ENCODE measurements around the gene C16orf95.
A peak's percentile ranks its signal among the peaks of the same experiment; 100 is the strongest.
"Not testable (repeated sequence)": the region's sequence is repeated elsewhere in the genome, so short reads cannot be mapped to it uniquely, and the experiment has no call there.

The C16orf95 gene

DNA sequence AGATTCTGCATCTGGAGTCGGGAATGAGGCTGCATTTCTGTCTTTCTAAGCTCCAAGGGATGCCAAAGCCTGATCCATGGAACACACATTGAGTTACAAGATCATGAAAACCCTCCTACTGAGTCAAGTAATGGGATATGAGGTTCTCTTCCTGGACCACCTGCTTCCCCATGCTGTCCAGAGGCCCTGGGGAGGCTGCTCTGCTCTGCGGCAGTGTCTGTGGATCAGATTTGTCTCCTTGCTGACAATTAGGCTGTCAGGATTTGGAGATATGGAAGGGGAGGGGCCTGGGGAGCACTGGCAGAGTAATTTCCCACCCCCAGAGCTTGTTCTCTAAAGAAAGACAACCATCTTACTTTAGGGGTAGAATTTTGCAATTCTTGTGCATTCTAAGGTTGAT lies 33.0 kb downstream of the C16orf95 start:
- DNase-seq, result no peak

DNA sequence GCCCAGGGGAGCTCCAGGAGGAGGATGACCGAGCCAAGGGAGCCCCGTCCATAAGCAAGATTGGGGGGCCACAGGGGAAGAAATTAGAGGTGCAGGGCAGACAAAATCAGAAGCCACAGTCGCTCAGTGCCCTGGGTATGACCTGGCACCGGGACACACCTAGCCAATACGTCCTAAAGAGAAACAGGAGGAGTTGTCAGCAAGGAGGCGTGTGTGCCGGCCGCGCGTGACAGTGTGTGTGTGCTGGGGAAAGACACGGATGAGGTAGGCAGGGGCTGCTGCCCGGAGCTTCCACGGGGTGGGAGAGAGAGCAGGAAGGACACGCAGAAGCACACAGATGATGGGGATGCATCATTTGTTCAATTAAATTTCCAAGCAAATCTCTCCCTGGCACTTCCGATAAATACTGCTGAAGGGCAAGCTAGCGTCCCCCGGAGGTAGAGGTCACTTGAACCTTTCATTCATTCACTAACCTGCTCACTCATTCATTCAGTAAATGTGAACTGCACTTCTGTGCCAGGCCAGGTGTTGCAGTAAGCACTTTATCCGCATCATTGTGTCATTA lies 38.0 kb downstream of the C16orf95 start:
- no peak for DNase-seq

DNA sequence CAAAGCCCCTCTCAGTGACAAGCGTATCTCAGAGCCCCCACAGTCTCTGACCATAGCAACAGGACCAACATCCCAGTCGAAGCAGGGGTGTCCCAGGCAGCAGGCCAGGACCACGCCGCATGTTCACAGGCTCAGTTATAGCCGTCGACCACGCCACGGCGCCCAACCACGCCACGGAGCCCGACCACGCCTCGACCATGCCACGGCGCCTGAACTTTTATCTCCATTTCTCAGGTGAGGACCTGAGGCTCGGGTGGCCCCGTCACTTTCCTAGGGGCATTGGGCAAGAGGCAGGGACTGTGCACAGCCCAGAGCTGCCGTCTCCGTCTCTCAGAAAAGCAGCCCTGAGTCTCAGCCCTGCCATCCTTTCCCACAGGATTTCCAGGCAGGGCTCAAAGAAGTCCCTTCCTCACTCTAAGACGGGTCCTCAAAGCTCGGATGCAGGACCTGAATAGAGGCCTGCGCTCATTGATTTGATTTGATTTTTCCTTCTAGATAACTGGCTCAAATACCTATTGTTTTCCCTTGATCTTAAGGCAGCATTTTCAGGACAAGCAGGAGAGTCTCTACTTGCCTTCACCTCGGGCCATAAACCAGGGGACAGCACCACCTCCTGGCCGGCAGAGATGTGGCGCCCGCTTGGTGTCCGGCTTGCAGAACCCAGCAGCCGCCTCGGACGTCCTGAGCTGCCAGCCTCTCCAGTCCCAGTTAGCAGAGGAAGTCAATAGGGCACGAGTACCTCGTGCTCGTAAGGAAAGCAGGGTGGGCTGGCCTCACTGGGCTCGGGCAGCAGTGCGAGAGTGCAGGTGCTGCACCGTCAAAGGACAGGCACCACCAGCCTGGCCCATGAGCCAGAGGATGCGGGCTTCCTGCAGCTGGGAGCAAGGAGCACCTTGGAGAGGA lies 38.8 kb downstream of the C16orf95 start:
- DNase-seq, result peak; percentile 66

DNA sequence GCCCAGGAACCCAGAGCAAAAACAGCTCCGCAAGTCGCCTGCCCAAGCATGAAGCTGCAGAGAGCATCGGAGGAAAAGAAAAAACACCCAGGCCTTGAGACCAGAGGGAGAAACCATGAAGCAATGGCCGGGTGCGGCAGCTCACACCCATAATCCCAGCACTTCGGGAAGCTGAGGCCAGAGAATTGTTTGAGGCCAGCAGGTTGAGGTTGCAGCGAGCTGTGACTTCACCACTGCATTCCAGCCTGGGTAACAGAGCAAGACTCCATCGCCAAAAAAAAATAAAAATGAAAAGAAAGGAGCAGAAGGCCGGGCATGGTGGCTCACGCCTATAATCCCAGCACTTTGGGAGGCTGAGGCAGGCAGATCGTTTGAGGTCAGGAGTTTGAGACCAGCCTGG lies 40.3 kb downstream of the C16orf95 start:
- DNase-seq, result no peak

DNA sequence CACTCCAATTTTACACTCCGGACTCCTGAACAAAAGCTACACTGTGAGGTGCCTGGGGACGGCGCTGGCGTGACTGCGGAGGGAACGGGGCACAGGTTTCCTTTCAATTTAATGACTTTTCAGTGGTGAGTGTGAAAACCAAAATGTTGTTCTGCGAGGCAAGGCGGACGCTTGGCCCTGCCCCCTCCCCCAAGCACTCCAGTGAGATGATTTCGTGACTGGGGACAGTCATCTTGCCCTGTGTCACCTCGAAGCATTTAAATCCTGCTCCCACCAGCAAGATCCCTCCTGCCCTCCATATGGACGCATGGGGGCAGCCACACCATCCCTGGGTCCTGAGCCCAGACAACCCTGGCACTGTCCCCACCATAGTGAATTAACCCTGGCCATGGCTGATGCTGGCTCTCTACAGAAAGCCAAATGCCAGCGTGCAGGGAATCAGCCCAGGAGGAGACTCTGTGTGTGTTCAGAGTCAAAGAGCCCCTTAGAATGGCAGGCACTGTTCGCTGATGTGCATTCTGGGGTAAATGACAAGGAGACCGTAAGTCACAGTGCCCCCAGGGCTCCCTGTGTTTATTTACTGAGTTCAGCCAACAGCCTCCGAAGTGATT lies 41.0 kb downstream of the C16orf95 start:
- DNase-seq, result no peak

DNA sequence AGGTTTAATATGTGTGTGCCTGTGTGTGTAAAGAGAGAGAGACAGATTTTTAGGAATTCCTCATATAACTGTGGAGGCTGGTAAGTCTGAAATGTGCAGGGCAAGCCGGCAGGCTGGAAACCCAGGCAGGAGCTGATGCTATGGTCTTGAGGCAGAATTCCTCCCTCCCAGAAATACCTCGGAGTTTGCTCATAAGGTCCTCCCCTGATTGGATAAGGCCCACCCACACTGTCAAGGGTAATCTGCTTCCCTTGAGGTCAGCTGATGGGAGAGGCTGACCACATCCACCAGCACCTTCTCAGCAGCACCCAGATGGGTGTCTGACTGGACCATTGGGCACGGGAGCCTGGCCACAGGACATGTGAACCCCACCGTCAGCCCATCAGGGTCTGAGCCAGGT lies 42.4 kb downstream of the C16orf95 start:
- DNase-seq, result peak; percentile 47

DNA sequence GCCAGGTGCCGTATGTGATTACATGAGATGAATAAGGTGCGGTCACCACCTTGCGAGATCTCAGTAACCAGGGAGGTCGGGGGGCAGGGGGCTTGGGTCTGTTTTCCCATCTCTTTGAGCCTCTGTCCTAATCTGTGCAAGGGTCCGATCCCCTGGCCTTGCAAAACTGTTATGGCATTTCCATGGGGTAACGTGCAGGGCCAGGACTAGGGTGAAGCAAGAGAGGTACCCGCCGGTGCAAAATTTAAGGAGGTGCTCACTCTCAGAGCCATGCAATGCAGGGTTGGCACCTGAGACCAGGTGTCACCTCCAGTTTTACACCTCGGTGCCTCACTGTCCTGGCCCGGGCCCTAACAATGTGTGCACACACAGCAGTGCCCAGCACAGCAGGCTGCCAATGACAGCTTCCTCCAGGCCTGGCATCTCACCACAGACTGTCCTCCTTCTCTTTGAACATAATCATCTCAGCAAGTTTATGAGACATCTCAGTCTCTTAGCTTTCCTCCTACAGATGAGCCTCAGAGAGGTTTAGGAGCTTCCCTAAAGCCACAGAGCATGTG lies 43.6 kb downstream of the C16orf95 start:
- DNase-seq, result no peak

DNA sequence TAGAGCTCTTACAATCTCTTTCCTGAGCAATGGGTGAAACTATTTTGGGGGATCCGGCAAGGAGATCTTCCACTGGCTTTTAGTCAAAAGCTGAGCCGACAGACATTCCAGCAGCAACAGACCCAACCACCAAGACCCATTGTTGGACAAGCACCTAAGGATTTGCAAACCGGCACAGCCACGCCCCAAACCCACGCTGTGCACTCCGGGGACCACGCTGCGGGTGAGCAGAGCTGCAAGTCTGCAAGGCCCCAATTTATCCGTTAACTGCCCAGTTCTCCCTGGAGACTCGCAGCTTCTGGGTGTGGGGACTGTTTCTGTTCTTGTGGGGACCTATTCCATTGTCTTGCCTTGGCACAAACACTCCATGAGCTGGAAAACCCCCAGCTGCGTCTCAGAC lies 45.9 kb downstream of the C16orf95 start:
- DNase-seq, result no peak

DNA sequence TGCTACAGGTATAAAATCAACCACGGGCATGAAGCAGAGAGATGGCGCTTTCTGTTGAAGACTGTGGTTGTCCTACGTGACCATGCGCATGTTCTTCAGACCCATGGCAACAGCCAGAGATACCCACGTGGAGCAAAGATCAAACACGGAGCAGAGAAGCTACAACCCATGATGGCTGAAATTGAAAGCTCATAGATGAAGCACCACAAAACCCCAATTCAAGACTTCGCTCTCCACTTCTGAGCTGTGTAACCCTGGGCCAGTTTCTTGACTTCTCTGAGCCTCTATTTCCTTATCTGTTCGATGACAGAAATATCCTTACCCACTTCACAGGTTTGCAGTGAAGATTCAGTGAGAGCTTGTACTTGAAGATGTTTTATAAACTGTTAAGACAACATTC lies 49.6 kb downstream of the C16orf95 start:
- DNase-seq, result no peak

DNA sequence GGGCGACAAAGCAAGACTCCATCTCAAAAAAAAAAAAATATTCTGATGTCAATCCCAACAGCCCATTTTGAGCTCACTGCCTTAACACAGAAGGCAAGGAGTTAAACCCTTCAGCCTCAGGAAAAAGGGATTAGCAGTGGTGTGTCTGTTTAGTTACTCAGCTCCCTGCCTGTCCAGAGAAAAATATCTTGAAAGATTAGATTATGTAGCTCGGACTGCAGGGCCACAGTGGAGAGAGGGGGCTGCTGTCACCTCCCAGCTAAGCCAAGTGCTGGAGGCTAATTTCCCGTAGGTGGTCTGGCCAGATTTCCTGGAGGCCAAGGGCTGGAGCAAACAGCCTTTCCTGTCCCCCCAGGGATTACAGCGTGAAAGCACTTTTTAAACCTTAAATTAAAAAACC lies 50.3 kb downstream of the C16orf95 start:
- no peak for DNase-seq

DNA sequence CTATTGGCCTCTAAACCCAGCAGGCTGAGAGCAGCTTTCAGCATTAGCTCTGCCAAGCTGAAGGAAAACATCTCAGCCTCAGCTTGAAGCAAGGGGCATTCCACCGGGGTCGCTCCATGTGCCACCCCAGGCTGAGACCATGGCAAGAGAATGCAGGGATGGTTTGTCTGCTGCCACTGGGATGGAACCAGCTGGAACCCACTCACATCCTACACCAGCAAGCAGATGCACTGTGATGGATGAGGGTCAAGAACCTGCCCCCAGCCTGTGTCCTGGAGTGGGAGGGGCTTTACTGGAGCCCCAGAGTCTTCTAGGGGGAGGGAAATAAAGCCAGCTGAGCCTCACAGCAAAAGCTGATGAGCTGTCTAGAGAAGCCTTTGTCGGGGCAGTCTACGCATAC lies 51.9 kb downstream of the C16orf95 start:
- DNase-seq, result no peak

DNA sequence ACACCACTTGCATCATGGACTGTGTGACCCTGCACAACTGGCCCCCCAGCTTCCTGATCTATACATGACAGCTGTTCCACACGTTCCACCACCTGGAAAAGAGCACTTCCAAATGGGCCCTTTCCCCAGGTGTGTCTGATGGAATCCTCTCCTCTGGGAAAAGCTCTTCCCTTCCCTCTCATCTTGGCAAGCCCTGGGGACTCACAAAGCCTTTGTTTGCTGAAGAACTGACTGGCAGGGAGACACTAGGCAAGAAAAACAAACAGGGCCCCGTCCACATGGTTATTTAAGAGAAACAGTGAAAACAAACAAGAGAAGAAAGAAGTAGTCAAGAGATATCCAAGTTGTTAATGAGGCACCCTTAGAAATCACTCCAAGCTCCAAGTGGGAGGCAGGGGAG lies 52.6 kb downstream of the C16orf95 start:
- DNase-seq, result no peak

DNA sequence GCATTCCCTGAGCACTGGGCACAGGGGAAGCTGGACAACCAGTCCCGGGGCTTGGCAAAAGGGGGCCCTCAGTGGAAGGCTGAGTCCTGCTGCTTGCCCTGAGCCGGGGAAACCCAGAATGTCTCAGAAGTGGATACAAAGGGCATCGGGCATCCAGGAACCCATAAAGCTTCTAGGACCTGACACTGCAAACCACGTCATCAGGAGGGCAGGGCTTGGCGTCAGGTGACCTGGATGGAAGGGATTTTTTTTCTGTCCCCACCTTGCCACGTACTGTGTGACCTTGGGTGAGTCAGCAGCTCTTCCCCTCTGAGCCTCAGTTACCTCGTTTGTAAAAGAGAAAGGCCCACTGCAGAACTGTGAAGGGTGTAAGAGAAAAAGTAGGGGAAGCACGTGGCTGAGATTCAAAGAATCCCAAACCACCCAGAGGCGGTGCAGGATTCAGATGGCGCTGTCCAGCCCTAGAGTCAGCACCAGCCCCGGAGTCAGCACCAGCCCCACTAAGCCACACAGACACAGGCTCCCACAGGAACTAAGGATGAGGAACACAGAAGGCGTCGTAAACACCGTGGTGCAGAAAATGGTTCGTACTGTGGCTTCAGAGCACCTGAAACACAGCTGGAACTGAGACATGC lies 53.7 kb downstream of the C16orf95 start:
- no peak for DNase-seq

DNA sequence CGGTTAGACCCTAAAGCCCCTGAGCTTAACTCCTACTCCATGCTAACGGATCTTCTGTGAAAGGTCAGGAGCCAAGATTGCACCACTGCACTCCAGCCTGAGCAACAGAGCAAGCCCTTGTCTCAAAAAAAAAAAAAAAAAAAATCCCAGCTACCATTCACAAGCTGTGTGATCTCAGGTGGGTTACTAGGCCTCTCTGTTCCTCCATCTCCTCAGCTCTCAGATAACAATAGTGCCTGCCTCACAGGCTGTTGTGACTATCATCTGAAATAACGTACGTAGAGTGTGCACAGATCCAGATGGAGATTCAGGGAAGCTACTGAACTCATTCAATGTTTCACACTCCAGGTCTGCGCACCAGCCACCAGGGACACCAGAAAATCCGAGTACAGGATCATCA lies 57.8 kb downstream of the C16orf95 start:
- no peak for DNase-seq

DNA sequence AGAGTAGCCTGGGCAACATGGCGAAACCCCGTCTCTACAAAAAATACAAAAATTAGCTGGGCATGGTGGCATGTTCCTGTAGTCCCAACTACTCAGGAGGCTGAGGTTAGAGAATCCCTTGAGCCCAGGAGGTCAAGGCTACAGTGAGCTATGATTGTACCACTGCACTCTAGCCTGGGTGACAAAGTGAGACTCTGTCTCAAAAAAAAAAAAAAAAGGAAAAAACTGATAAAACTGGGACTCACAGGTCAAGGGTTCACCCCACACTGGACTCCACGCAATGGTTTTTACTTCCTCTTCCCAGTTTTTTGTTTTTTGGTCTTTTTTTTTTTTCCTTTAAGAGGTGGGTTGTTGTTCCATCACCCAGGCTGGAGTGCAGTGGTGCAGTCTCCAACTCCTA lies 58.5 kb downstream of the C16orf95 start:
- not testable (repeated sequence) for DNase-seq

DNA sequence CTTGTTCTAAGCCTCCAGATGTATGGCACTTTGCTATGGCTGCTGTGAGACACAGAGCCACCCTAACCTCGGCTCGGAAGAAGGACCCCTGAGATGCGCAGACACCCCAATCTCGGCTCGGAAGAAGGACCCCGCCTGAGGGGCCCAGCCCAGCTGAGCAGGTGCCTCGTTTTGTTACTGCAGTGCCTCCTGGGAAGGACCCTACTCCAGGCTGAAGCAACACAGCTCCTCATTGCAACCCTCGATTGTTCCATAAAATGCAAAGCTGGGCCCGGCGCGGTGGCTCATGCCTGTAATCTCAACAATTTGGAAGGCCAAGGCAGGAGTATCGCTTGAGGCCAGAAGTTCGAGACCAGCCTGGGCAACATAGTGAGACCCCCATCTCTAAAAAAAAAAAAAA lies 61.3 kb downstream of the C16orf95 start:
- no peak for DNase-seq

DNA sequence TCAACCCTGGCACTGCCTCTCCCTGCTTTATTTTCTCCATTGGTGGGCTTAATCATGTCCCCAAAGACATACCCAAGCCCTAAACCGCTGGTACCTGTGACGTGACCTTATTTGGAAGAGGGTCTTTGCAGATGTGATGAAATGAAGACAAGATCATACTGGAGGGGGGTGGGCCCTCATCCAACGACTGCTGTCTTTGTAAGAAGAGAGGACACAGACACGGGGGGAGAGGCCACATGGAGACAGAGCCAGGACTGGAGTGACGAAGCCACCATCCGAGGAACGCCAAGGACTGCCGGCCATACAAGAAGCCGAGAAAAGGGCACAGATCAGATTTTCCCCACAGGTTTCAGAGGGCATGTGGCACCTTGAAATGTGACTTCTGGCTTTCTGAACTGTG lies 62.5 kb downstream of the C16orf95 start:
- no peak for DNase-seq

DNA sequence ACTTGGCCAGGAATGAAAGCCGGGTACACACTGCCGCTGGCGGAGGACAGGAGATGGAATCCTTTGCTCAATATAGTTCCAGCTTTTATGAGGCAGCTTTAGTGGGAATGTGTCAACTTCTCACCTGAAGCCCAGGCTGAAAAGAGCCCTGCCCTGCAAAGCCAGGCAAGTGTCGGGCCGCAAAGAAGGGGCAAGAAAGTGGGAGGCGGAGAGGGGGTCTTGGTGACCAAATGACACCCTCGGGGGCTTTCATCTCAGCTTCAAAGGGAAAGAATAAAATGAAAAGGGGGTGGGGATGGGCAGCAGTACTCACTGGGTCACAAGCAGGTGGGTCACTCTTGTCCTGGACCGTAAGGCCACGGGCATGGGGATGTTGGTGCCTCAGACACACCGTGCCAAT lies 62.9 kb downstream of the C16orf95 start:
- DNase-seq, result no peak

DNA sequence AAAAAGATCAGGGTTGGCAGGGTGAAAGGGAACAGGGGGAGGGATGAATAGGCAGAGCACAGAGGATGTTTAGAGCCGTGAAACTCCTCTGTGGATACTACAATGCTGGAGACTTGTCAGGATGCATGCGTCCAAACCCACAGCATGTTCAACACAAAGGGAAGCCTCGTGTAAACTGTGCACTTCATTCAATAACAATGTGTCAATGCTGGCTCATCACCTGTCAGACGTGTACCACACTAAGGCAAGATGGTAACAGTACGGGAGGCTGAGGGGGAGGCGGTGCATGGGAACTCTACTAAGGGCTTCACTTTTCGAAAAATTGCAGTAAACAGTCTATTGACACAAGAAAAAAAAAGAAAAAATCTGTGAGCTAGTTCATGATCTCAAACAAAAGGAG lies 63.7 kb downstream of the C16orf95 start:
- DNase-seq, result no peak

Measured in EL (cell line).